Testis (tissue), 3 donors: ENCODE data around the gene PPP2R2C. TPM values are rescaled to one million over a fixed set of nuclear protein-coding genes. Genes with fewer than 3 reads are reported as not detected.

Experiments used
- DNase-seq: peaks from one replicate; pipeline ENCODE4 v3.0.0-alpha.2; 2019
- H3K27ac ChIP-seq, 2 donors: fragments of 200-600 bp; sonication (generic); one replicate each; pipeline ENCODE4 v1.5.1; 2019
- H3K27me3 ChIP-seq: fragments of 200-600 bp; sonication (generic); one replicate; pipeline ENCODE4 v1.5.1; 2019
- H3K36me3 ChIP-seq: fragments of 200-600 bp; sonication (generic); one replicate; pipeline ENCODE4 v1.5.1; 2017; ENCODE audit warnings: low read depth; ENCODE audit errors: missing control alignments
- H3K4me1 ChIP-seq: fragments of 200-600 bp; sonication (generic); one replicate; pipeline ENCODE4 v1.5.1; 2019
- H3K4me3 ChIP-seq, 2 donors: fragments of 200-600 bp; sonication (generic); one replicate each; pipeline ENCODE4 v1.5.1; 2017 to 2019
- H3K9me3 ChIP-seq: fragments of 200-600 bp; sonication (generic); one replicate; pipeline ENCODE4 v1.5.1; 2017
- CTCF ChIP-seq, 3 experiments: fragments of 450-650 bp in 2 of 3; fragments of 200-600 bp in 1 of 3; sonication (generic) in 1 of 3; IDR thresholded peaks; one replicate each; pipeline ENCODE4 v1.5.1; 2016 to 2019; ENCODE audit warnings: antibody characterized with exemption in 3 of 3, mild to moderate bottlenecking in 2 of 3, moderate library complexity in 1 of 3
- POLR2A ChIP-seq: fragments of 450-650 bp; IDR thresholded peaks from one replicate; pipeline ENCODE4 v1.6.1; 2017; ENCODE audit warnings: antibody characterized with exemption, mild to moderate bottlenecking, moderate library complexity
- WGBS, 2 donors: methylation state at CpG; one replicate each; pipeline ENCODE4 v1.1.5; 2018; 5-methylcytosine and 5-hydroxymethylcytosine counted together
- intact Hi-C: fragments of 100-400 bp; cut with DNase I; formaldehyde crosslinking; loops from one replicate; pipeline ENCODE4 v1.15.1; 2023; ENCODE audit warnings: low total_unique reads
- polyA plus RNA-seq: library from polyadenylated mRNA; stranded (reverse); fragments of 350-450 nt; fragmentation: Illumina TruSeq; extraction: RNeasy Lipid Tissue Mini Kit (QIAGEN cat#74804); gene quantifications from one replicate; pipeline ENCODE4 v1.2.3, GENCODE V29; 2014; ENCODE audit warnings: low read depth, low replicate concordance; ENCODE audit not compliant: insufficient read depth
- total RNA-seq, 2 donors: library from RNA; depleted of rRNA; stranded (reverse); fragments of >200 nt; gene quantifications; one replicate each; pipeline ENCODE4 v1.2.3, GENCODE V29; 2016

The PPP2R2C gene
- total and polyA plus RNA-seq, 3 donors from 2014 or later, result 7.9 to 20.4 (median 13.1) TPM

- no peaks in the 10 kb centered on the region for H3K36me3 ChIP-seq
- no peaks in the 10 kb centered on the region for H3K4me1 ChIP-seq
- H3K27ac ChIP-seq, result no peak overlapping the region
- H3K27me3 ChIP-seq, result no peaks in the 10 kb centered on the region
- intact Hi-C loops, result no loop called here
- no peak overlapping the region for H3K4me3 ChIP-seq
- no peak for TF ChIP-seq POLR2A
- TF ChIP-seq CTCF (IDR thresholded peaks at IDR 0.05), result no peak
- WGBS, 2 donors, result 78 to 93% methylated on average over 10 of the region's 10 CpGs
- H3K9me3 ChIP-seq, result no peaks in the 10 kb centered on the region
- no peak for DNase-seq
Measured at GRCh38 chr4:6368096-6368495, 104.3 kb downstream of the PPP2R2C start.

GRCh38 chr4:6367371-6367851, 105.0 kb downstream of the PPP2R2C start:
- no peaks in the 10 kb centered on the region for H3K9me3 ChIP-seq
- H3K36me3 ChIP-seq, result no peaks in the 10 kb centered on the region
- TF ChIP-seq POLR2A (no peak), CTCF (IDR thresholded peaks at IDR 0.05) (no peak)
- 65 to 66% methylated on average over 8 of the region's 8 CpGs for WGBS, 2 donors
- H3K4me1 ChIP-seq, result no peaks in the 10 kb centered on the region
- no peaks in the 10 kb centered on the region for H3K27me3 ChIP-seq
- no peak overlapping the region for H3K4me3 ChIP-seq
- H3K27ac ChIP-seq, result no peak overlapping the region
- intact Hi-C loops, result no loop called here
- no peak for DNase-seq

GRCh38 chr4:6366581-6366980, 105.8 kb downstream of the PPP2R2C start:
- intact Hi-C loops, result no loop called here
- no peak for DNase-seq
- no peaks in the 10 kb centered on the region for H3K4me1 ChIP-seq
- TF ChIP-seq CTCF (IDR thresholded peaks at IDR 0.05) (no peak), POLR2A (no peak)
- no peak overlapping the region for H3K27ac ChIP-seq
- no peaks in the 10 kb centered on the region for H3K27me3 ChIP-seq
- no peak overlapping the region for H3K4me3 ChIP-seq
- no peaks in the 10 kb centered on the region for H3K36me3 ChIP-seq
- 76 to 92% methylated on average over 3 to 5 of the region's 5 CpGs for WGBS, 2 donors
- H3K9me3 ChIP-seq, result no peaks in the 10 kb centered on the region

- Histone ChIP-seq H3K36me3 (no peaks in the 10 kb centered on the region), H3K27ac (no peak overlapping the region), H3K4me3 (no peak overlapping the region), H3K4me1 (no peaks in the 10 kb centered on the region), H3K9me3 (no peaks in the 10 kb centered on the region), H3K27me3 (no peaks in the 10 kb centered on the region)
- intact Hi-C loops, result no loop called here
- TF ChIP-seq POLR2A, result no peak
- no peak for TF ChIP-seq CTCF (IDR thresholded peaks at IDR 0.05)
- DNase-seq, result no peak
- WGBS, 2 donors, result 81 to 88% methylated on average over 13 of the region's 13 CpGs
Measured at GRCh38 chr4:6365545-6366086, 106.8 kb downstream of the PPP2R2C start.

- WGBS, 2 donors, result 87 to 92% methylated on average over 3 to 8 of the region's 8 CpGs
- H3K27me3 ChIP-seq, result no peaks in the 10 kb centered on the region
- H3K4me3 ChIP-seq, result no peak overlapping the region
- DNase-seq, result no peak
- intact Hi-C loops, result no loop called here
- TF ChIP-seq POLR2A, result no peak
- no peak for TF ChIP-seq CTCF (IDR thresholded peaks at IDR 0.05)
- H3K27ac ChIP-seq, result no peak overlapping the region
- no peaks in the 10 kb centered on the region for H3K4me1 ChIP-seq
- H3K9me3 ChIP-seq, result no peaks in the 10 kb centered on the region
- H3K36me3 ChIP-seq, result no peaks in the 10 kb centered on the region
Measured at GRCh38 chr4:6364581-6364980, 107.8 kb downstream of the PPP2R2C start.
